Heart right ventricle (tissue), 16 donors: ENCODE results near the gene KCNE4. TPM values are rescaled to one million over a fixed set of nuclear protein-coding genes. Genes with fewer than 3 reads are reported as not detected.

Source experiments
- ATAC-seq, 8 donors: fragments of 200-7000 bp; cut with Tn5 transposase; one replicate each; pipeline ENCODE4 v1.9.1; 2020; ENCODE audit warnings: mild to moderate bottlenecking in 8 of 8, moderate library complexity in 8 of 8, moderate number of reproducible peaks in 1 of 8
- DNase-seq, 2 donors: peaks; one replicate each; pipeline ENCODE4 v3.0.0-alpha.2; 2020
- H3K27ac ChIP-seq, 10 donors: fragments of 200-600 bp; sonication (generic) in 2 of 10; one replicate each; pipeline versions ENCODE4 v1.5.0 to v1.8.0; 2020 to 2022; ENCODE audit warnings: mild to moderate bottlenecking in 3 of 10
- H3K27me3 ChIP-seq, 7 donors: fragments of 200-600 bp; one replicate each; pipeline ENCODE4 v1.8.0; 2021 to 2022; ENCODE audit warnings: mild to moderate bottlenecking in 2 of 7
- H3K36me3 ChIP-seq, 9 donors: fragments of 200-600 bp; sonication (generic) in 1 of 9; one replicate each; pipeline versions ENCODE4 v1.5.0 to v1.8.0; 2020 to 2022; ENCODE audit warnings: mild to moderate bottlenecking in 2 of 9
- H3K4me1 ChIP-seq, 9 donors: fragments of 200-600 bp; sonication (generic) in 1 of 9; one replicate each; pipeline versions ENCODE4 v1.5.0 to v1.8.0; 2020 to 2022; ENCODE audit warnings: mild to moderate bottlenecking in 4 of 9
- H3K4me3 ChIP-seq, 10 donors: fragments of 200-600 bp; sonication (generic) in 2 of 10; one replicate each; pipeline versions ENCODE4 v1.5.0 to v1.8.0; 2020 to 2022; ENCODE audit warnings: mild to moderate bottlenecking in 7 of 10, moderate library complexity in 2 of 10
- H3K9me3 ChIP-seq, 11 donors: fragments of 200-600 bp in 10 of 11; sonication (generic) in 2 of 11; one replicate each; pipeline versions ENCODE4 v1.5.0 to v1.8.0; 2013 to 2022; ENCODE audit warnings: mild to moderate bottlenecking in 2 of 11, control low read depth in 1 of 11, moderate library complexity in 1 of 11
- WGBS, 2 donors: extraction: QIAGEN DNeasy Blood & Tissue Kit; methylation state at CpG; one replicate each; pipeline ENCODE4 v1.1.7; 2013; ENCODE audit warnings: inconsistent platforms in 1 of 2; 5-methylcytosine and 5-hydroxymethylcytosine counted together
- intact Hi-C, 10 donors: fragments of 100-400 bp; cut with DNase I; formaldehyde crosslinking; loops; one replicate each; pipeline versions ENCODE4 v1.11.1 to v1.14.2; 2022
- polyA plus RNA-seq, 2 donors: library from polyadenylated mRNA; stranded (reverse); fragments of 200-250 nt; gene quantifications; one replicate each; pipeline ENCODE4 v1.2.3, GENCODE V29; 2013
- total RNA-seq, 10 donors: library from RNA; stranded (reverse); fragmentation: NEBNext Ultra II Directional in 3 of 10; extraction: Animal tissue kit (Norgen Biotek cat#: 25700) in 3 of 10; gene quantifications; one replicate each; pipeline versions ENCODE4 v1.2.1 to v1.2.4, GENCODE V29; 2021 to 2023
- TF ChIP-seq, protein P1 (sequence below), 9 donors: fragments of 200-600 bp; sonication (generic) in 2 of 9; IDR thresholded peaks; one replicate each; pipeline versions ENCODE4 v1.5.0 to v1.8.0; 2021 to 2022; ENCODE audit warnings: antibody characterized with exemption in 9 of 9, mild to moderate bottlenecking in 5 of 9, moderate library complexity in 1 of 9
- donor health status: Arrhythmogenic right ventricular cardiomyopathy.
- donor health status: ischemic (EF 13 %, LVEDD 7.1; RV severe dilation, severe dysfunction).
- donor health status: healthy with polysubstance abuse.
- donor health status: DM: no; HTN: yes; CAD: no.
- donor health status: DM: no; HTN: no; CAD: no.
- donor health status: ischemic (EF 25% LVEDD 6.9; RV normal size, moderate dysfunction).
- donor health status: ischemic (EF 25% LVEDD 5.7; RV mildly dilated, moderate dysfunction).
- donor health status: healthy.
- donor health status: DM: yes; HTN: yes; CAD: no.
- donor health status: Ischemic cardiomyopathy.
- donor health status: ischemic (EF 35%, LVEDD 5.7; RV mildly dilated, moderate dysfunction).
- donor health status: nonischemic (EF 11% LVEDD 7.7; RV severe dilation, severe dysfunction).
- donor health status: DM: yes; HTN: yes; CAD: no.
- donor health status: PGD.
- donor health status: ischemic (EF 29% LVEDD 5.4; RV normal size, mild dysfunction).
- donor health status: nonischemic (EF 23%, LVEDD 6.1; RV moderate dilation, normal function).

KCNE4 gene
- total and polyA plus RNA-seq, 12 donors: 0.28 to 5.2 (median 1.4) TPM

DNA sequence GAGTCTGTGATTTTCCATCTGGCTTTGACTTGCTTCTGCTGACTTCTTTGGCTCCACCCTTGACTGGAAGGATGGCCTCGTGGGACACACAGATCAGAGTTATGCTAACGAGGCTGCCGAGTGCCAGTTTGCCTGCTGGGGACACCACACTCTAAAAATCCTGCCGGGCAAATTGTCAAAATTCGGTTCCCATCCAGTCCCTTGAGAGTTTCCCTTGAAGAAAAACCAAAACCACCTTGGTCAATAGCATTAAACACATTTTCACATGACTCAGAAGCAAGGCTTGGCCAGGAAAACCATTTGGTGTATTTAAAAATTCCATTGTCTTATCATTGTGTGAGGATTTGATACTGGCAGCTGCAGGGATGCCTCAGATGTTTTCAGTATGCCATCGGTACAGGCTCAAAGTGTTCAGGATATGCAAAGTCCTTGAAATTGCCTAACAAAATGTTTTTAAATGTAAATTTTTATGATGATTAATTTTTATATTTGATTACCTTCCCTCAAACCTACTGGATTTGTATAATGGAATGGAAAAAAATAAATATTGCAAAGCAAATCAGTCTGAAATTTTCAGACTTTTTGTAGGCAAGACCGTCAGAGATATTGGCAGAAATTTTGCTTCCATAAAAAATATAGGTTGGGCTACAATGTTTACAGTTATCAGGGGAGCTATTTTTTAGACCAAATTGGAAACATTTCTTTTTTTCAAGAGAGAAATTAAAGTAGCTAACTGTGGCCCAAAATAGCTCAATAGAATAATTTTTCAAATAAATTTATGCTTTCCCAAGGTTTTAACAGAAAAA is 41.6 kb downstream of the KCNE4 start:
- TF ChIP-seq, protein P1, sequence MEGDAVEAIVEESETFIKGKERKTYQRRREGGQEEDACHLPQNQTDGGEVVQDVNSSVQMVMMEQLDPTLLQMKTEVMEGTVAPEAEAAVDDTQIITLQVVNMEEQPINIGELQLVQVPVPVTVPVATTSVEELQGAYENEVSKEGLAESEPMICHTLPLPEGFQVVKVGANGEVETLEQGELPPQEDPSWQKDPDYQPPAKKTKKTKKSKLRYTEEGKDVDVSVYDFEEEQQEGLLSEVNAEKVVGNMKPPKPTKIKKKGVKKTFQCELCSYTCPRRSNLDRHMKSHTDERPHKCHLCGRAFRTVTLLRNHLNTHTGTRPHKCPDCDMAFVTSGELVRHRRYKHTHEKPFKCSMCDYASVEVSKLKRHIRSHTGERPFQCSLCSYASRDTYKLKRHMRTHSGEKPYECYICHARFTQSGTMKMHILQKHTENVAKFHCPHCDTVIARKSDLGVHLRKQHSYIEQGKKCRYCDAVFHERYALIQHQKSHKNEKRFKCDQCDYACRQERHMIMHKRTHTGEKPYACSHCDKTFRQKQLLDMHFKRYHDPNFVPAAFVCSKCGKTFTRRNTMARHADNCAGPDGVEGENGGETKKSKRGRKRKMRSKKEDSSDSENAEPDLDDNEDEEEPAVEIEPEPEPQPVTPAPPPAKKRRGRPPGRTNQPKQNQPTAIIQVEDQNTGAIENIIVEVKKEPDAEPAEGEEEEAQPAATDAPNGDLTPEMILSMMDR (IDR thresholded peaks at IDR 0.05): no peak
- H3K27me3 ChIP-seq: no peaks in the 10 kb centered on the region
- intact Hi-C loops: loop anchor here in 3 of 10 donors (2.0 to 10.0 kb wide), 3 partner anchors 36 to 99 kb away; no protein-coding TSS in a partner anchor
- no peaks in the 10 kb centered on the region for H3K36me3 ChIP-seq
- 22 to 29% methylated on average over 7 of the region's 7 CpGs for WGBS, 2 donors
- H3K27ac ChIP-seq: peak overlapping the region in 8 of 10 donors; percentile 5 to 70 (median 54)
- no peak overlapping the region for H3K4me3 ChIP-seq
- ATAC-seq (peak; percentile 47 to 86 (median 80)), DNase-seq (peak; percentile 57 to 65)
- H3K4me1 ChIP-seq: peaks cover 0 to 22% (median 14%) of the 10 kb centered on the region in 9 donors
- H3K9me3 ChIP-seq: no peaks in the 10 kb centered on the region

DNA sequence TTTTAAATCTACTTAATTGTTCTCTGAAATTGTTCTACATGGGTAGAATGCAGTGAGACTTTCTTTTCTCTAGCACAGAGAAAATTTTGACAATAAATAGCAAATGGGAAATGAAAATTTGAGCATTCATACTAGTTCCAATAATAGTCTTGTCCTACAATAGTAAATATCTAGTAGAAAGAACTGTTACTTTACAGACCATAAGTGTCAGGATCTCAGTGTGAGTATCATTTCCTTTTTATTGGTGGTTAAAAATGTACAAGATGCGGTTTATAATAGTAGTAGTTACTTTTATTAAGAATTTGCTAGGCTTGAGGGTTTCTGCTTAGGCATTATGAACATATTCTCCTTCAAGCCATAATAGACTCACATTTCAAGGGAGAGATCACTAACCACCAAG is 43.2 kb downstream of the KCNE4 start:
- intact Hi-C loops: loop anchor here in 1 of 10 donors (10.0 kb wide), 1 partner anchor 100 kb away; no protein-coding TSS in a partner anchor
- Histone ChIP-seq H3K27me3 (no peaks in the 10 kb centered on the region), H3K4me1 (peaks cover 0 to 30% (median 17%) of the 10 kb centered on the region in 9 donors), H3K36me3 (no peaks in the 10 kb centered on the region), H3K4me3 (no peak overlapping the region), H3K27ac (no peak overlapping the region), H3K9me3 (no peaks in the 10 kb centered on the region)
- TF ChIP-seq, protein P1 (IDR thresholded peaks at IDR 0.05): no peak
- ATAC-seq (no peak), DNase-seq (no peak)
- 93 to 97% methylated on average over 1 of the region's 1 CpG for WGBS, 2 donors

DNA sequence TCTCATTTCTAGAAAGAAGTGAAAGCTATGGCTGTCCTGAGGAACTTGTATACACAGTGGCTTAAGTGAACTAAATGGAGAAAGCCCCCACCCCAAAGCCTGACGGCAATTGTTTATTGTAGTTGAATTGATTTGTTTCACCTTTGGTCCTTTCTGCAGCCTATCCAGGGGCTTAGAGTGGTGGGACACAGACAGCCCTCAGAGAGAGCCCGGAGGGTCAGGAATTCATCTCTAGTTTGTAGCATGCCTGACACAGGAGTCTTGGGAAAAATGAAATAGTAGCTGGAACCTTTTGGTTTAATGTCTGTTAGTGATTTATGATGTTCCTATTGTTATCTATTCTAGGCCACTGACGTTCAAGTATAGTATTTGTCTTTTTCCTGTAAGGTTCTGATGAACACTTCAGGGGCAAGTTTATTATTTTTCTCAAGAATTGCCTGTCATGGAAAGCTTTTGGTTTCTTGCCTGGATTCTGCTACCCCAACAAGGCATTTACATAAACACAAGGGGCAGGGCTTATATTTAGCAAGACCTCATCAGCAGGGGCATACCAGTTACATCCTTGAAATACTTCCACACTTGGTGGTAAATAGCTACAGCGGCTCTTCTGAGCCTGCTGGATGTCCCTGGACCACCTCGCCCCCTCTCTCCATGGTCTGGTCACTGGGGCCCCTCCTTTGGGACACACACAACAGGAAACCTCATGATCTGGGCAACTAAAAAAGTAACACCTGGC is 44.4 kb downstream of the KCNE4 start:
- no peaks in the 10 kb centered on the region for H3K36me3 ChIP-seq
- DNase-seq (no peak), ATAC-seq (no peak)
- H3K4me3 ChIP-seq: no peak overlapping the region
- TF ChIP-seq, protein P1 (IDR thresholded peaks at IDR 0.05): no peak
- intact Hi-C loops: loop anchor here in 1 of 10 donors (10.0 kb wide), 1 partner anchor 102 kb away; no protein-coding TSS in a partner anchor
- H3K27ac ChIP-seq: no peak overlapping the region
- H3K27me3 ChIP-seq: no peaks in the 10 kb centered on the region
- H3K9me3 ChIP-seq: no peaks in the 10 kb centered on the region
- peaks cover 0 to 39% (median 25%) of the 10 kb centered on the region in 9 donors for H3K4me1 ChIP-seq
- WGBS, 2 donors: 76% methylated on average over 5 of the region's 5 CpGs

DNA sequence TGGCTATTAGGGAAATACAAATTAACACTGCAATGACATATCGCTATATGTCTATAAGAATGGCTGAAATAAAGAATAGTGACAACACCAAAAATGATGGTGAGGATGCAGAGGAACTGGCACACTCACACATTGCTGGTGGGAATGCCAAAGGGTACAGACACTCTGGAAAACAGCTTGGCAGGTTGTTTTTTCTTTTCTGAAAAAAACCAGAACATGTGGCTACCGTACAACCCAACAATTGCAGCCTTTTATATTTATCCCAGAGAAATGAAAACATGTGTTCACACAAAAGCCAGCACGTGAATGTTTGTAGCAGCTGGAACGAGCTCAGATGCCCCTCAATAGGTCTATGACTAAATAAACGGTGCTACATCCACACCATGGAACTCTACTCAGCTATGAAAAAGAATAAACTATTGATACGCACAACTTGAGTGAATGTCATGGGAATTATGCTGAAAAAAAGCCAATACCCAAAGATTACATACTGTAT is 45.9 kb downstream of the KCNE4 start:
- Histone ChIP-seq H3K4me3 (no peak overlapping the region), H3K27me3 (no peaks in the 10 kb centered on the region), H3K36me3 (no peaks in the 10 kb centered on the region), H3K9me3 (no peaks in the 10 kb centered on the region), H3K4me1 (peaks cover 0 to 52% (median 30%) of the 10 kb centered on the region in 9 donors), H3K27ac (no peak overlapping the region)
- DNase-seq (no peak), ATAC-seq (no peak)
- intact Hi-C loops: loop anchor here in 1 of 10 donors (10.0 kb wide), 1 partner anchor 103 kb away; no protein-coding TSS in a partner anchor
- TF ChIP-seq, protein P1 (IDR thresholded peaks at IDR 0.05): no peak
- 81 to 88% methylated on average over 6 of the region's 6 CpGs for whole genome bisulfite sequencing, 2 donors
